Measurements from ENCODE around the gene ITSN2. TPM values are rescaled to one million over a fixed set of nuclear protein-coding genes. Genes with fewer than 3 reads are reported as not detected.

ITSN2 gene
- total RNA-seq, 2 donors from 2014 or later = 12.6 to 16.8 TPM

GRCh38 chr2:24225499-24226242, 134.7 kb downstream of the ITSN2 start:
- DNase-seq = no peak
- Mint-ChIP-seq H3K4me3 (no peak overlapping the region), H3K27me3 (ENCODE audit: insufficient read depth) (peaks cover 5% of the 10 kb centered on the region), H3K9me3 (no peaks in the 10 kb centered on the region), H3K27ac (no peak overlapping the region), H3K36me3 (ENCODE audit: low read depth) (no peaks in the 10 kb centered on the region), H3K4me1 (no peaks in the 10 kb centered on the region)
- Histone ChIP-seq H3K36me3 (ENCODE audit: control insufficient read depth, insufficient read depth, low read length) (no peaks in the 10 kb centered on the region), H3K27me3 (ENCODE audit: control insufficient read depth, insufficient read depth, low read length, poor library complexity, severe bottlenecking) (peaks cover 17% of the 10 kb centered on the region), H3K4me1 (ENCODE audit: control insufficient read depth, insufficient read depth, low read length) (no peaks in the 10 kb centered on the region), H3K9me3 (ENCODE audit: control insufficient read depth, low read length) (no peaks in the 10 kb centered on the region), H3K9ac (ENCODE audit: extremely low read depth, low read length, poor library complexity, severe bottlenecking) (no peak overlapping the region), H3K4me3 (ENCODE audit: low read length) (no peak overlapping the region), H3K27ac (ENCODE audit: low read depth, low read length) (no peak overlapping the region)
- WGBS, 2 experiments (ENCODE audit: insufficient coverage in 1 of 2, insufficient read length in 1 of 2) = 86 to 94% methylated on average over 6 to 9 of the region's 9 CpGs
- no peak for TF ChIP-seq CTCF (conservative IDR thresholded peaks at IDR 0.05)

GRCh38 chr2:24222946-24223345, 137.4 kb downstream of the ITSN2 start:
- DNase-seq = no peak
- Mint-ChIP-seq H3K36me3 (ENCODE audit: low read depth) (no peaks in the 10 kb centered on the region), H3K4me3 (no peak overlapping the region), H3K4me1 (no peaks in the 10 kb centered on the region), H3K27me3 (ENCODE audit: insufficient read depth) (peaks cover 8% of the 10 kb centered on the region), H3K27ac (no peak overlapping the region), H3K9me3 (no peaks in the 10 kb centered on the region)
- H3K27ac ChIP-seq (ENCODE audit: low read depth, low read length) = no peak overlapping the region
- H3K36me3 ChIP-seq (ENCODE audit: control insufficient read depth, insufficient read depth, low read length) = no peaks in the 10 kb centered on the region
- H3K9me3 ChIP-seq (ENCODE audit: control insufficient read depth, low read length) = no peaks in the 10 kb centered on the region
- peaks cover 44% of the 10 kb centered on the region for H3K27me3 ChIP-seq (ENCODE audit: control insufficient read depth, insufficient read depth, low read length, poor library complexity, severe bottlenecking)
- peak; percentile 22 for TF ChIP-seq CTCF (conservative IDR thresholded peaks at IDR 0.05)
- WGBS, 2 experiments (ENCODE audit: insufficient coverage in 1 of 2, insufficient read length in 1 of 2) = 63 to 78% methylated on average over 4 to 6 of the region's 6 CpGs
- H3K4me3 ChIP-seq (ENCODE audit: low read length) = no peak overlapping the region
- no peaks in the 10 kb centered on the region for H3K4me1 ChIP-seq (ENCODE audit: control insufficient read depth, insufficient read depth, low read length)
- H3K9ac ChIP-seq (ENCODE audit: extremely low read depth, low read length, poor library complexity, severe bottlenecking) = no peak overlapping the region

- peaks cover 8% of the 10 kb centered on the region for H3K27me3 Mint-ChIP-seq (ENCODE audit: insufficient read depth)
- no peaks in the 10 kb centered on the region for H3K4me1 ChIP-seq (ENCODE audit: control insufficient read depth, insufficient read depth, low read length)
- no peak for TF ChIP-seq CTCF (conservative IDR thresholded peaks at IDR 0.05)
- H3K27ac Mint-ChIP-seq = no peak overlapping the region
- 91 to 94% methylated on average over 5 to 6 of the region's 6 CpGs for WGBS, 2 experiments (ENCODE audit: insufficient coverage in 1 of 2, insufficient read length in 1 of 2)
- H3K9me3 Mint-ChIP-seq = no peaks in the 10 kb centered on the region
- H3K9ac ChIP-seq (ENCODE audit: extremely low read depth, low read length, poor library complexity, severe bottlenecking) = no peak overlapping the region
- H3K4me3 ChIP-seq (ENCODE audit: low read length) = no peak overlapping the region
- H3K4me1 Mint-ChIP-seq = no peaks in the 10 kb centered on the region
- H3K27ac ChIP-seq (ENCODE audit: low read depth, low read length) = no peak overlapping the region
- peaks cover 54% of the 10 kb centered on the region for H3K27me3 ChIP-seq (ENCODE audit: control insufficient read depth, insufficient read depth, low read length, poor library complexity, severe bottlenecking)
- H3K9me3 ChIP-seq (ENCODE audit: control insufficient read depth, low read length) = no peaks in the 10 kb centered on the region
- H3K4me3 Mint-ChIP-seq = no peak overlapping the region
- DNase-seq = no peak
- H3K36me3 ChIP-seq (ENCODE audit: control insufficient read depth, insufficient read depth, low read length) = no peaks in the 10 kb centered on the region
- H3K36me3 Mint-ChIP-seq (ENCODE audit: low read depth) = no peaks in the 10 kb centered on the region
These were observed 138.8 kb downstream of the ITSN2 start for GRCh38 chr2:24221343-24222050.

Measured in endodermal cell (in vitro differentiated cells).